H9 (cell line): ENCODE data around the gene CASP8AP2. TPM values are rescaled to one million over a fixed set of nuclear protein-coding genes. Genes with fewer than 3 reads are reported as not detected.

ENCODE experiments used
- DNase-seq: peaks from one replicate; pipeline ENCODE4 v3.0.0-alpha.2; 2017
- H2AFZ ChIP-seq: one replicate; pipeline ENCODE4 v1.6.1; 2013; ENCODE audit warnings: mild to moderate bottlenecking, low read length, control low read depth, moderate library complexity
- H2AK5ac ChIP-seq: 2 replicates; pipeline ENCODE4 v1.6.1; 2013; ENCODE audit warnings: low read length, control low read depth, mixed read lengths; ENCODE audit not compliant: insufficient read length
- H2BK120ac ChIP-seq: one replicate; pipeline ENCODE4 v1.6.1; 2013; ENCODE audit warnings: low read depth, mild to moderate bottlenecking, low read length, control low read depth, inconsistent platforms; ENCODE audit not compliant: poor library complexity, severe bottlenecking
- H2BK12ac ChIP-seq: 2 replicates; pipeline ENCODE4 v1.6.1; 2013; ENCODE audit warnings: low read length, control low read depth, mixed read lengths, low read depth; ENCODE audit not compliant: insufficient read length
- H2BK15ac ChIP-seq: 2 replicates; pipeline ENCODE4 v1.6.1; 2013; ENCODE audit warnings: low read depth, low read length, control low read depth
- H2BK20ac ChIP-seq: one replicate; pipeline ENCODE4 v1.6.1; 2013; ENCODE audit warnings: low read depth, mild to moderate bottlenecking, low read length, control low read depth, inconsistent platforms; ENCODE audit not compliant: poor library complexity, severe bottlenecking
- H2BK5ac ChIP-seq: 2 replicates; pipeline ENCODE4 v1.6.1; 2013; ENCODE audit warnings: low read length, control low read depth, mixed read lengths; ENCODE audit not compliant: insufficient read length
- H3K14ac ChIP-seq: 2 replicates; pipeline ENCODE4 v1.6.1; 2013; ENCODE audit warnings: low read length, control low read depth; ENCODE audit not compliant: insufficient read depth
- H3K18ac ChIP-seq: 2 replicates; pipeline ENCODE4 v1.6.1; 2013; ENCODE audit warnings: low read depth, mild to moderate bottlenecking, mixed read lengths, low read length, control low read depth; ENCODE audit not compliant: insufficient read length
- H3K23ac ChIP-seq: 2 replicates; pipeline ENCODE4 v1.6.1; 2013; ENCODE audit warnings: low read length, control low read depth, mixed read lengths, low read depth; ENCODE audit not compliant: insufficient read length
- H3K23me2 ChIP-seq: 2 replicates; pipeline ENCODE4 v1.6.1; 2013; ENCODE audit warnings: low read depth, mild to moderate bottlenecking, mixed read lengths, low read length, control low read depth; ENCODE audit not compliant: insufficient read length, poor library complexity, severe bottlenecking
- H3K27ac ChIP-seq: 2 replicates; pipeline ENCODE4 v1.5.1; 2013; ENCODE audit warnings: low read length, control low read depth, mixed read lengths, low read depth; ENCODE audit not compliant: insufficient read length
- H3K27me3 ChIP-seq: 2 replicates; pipeline ENCODE4 v1.6.1; 2013; ENCODE audit warnings: low read length, control low read depth, inconsistent platforms; ENCODE audit not compliant: insufficient read depth
- H3K4ac ChIP-seq: 2 replicates; pipeline ENCODE4 v1.6.1; 2013; ENCODE audit warnings: low read depth, mild to moderate bottlenecking, control low read depth, inconsistent platforms, low read length, moderate library complexity
- H3K4me1 ChIP-seq: 2 replicates; pipeline ENCODE4 v1.6.1; 2013; ENCODE audit warnings: low read length, control low read depth, inconsistent platforms; ENCODE audit not compliant: insufficient read depth
- H3K4me2 ChIP-seq: 2 replicates; pipeline ENCODE4 v1.6.1; 2013; ENCODE audit warnings: low read length, control low read depth, mixed read lengths; ENCODE audit not compliant: insufficient read length, insufficient read depth
- H3K56ac ChIP-seq: 2 replicates; pipeline ENCODE4 v1.6.1; 2013; ENCODE audit warnings: low read depth, mild to moderate bottlenecking, mixed read lengths, low read length, control low read depth; ENCODE audit not compliant: insufficient read length
- H3K79me1 ChIP-seq: 2 replicates; pipeline ENCODE4 v1.6.1; 2013; ENCODE audit warnings: low read depth, mild to moderate bottlenecking, moderate library complexity, low read length, control low read depth, inconsistent platforms; ENCODE audit not compliant: insufficient read depth, poor library complexity, severe bottlenecking
- H3K79me2 ChIP-seq: 2 replicates; pipeline ENCODE4 v1.6.1; 2013; ENCODE audit warnings: low read length, control low read depth, inconsistent platforms; ENCODE audit not compliant: insufficient read depth
- H3K9ac ChIP-seq: 2 replicates; pipeline ENCODE4 v1.6.1; 2013; ENCODE audit warnings: low read length, control low read depth, mixed read lengths; ENCODE audit not compliant: insufficient read length; ENCODE audit errors: extremely low read depth
- H3K9me3 ChIP-seq: one replicate; pipeline ENCODE4 v1.6.1; 2013; ENCODE audit warnings: low read depth, low read length, inconsistent platforms; ENCODE audit not compliant: control insufficient read depth
- H3T11ph ChIP-seq: one replicate; pipeline ENCODE4 v1.6.1; 2013; ENCODE audit warnings: mild to moderate bottlenecking, low read length, control low read depth, inconsistent platforms
- H4K20me1 ChIP-seq: one replicate; pipeline ENCODE4 v1.6.1; 2013; ENCODE audit not compliant: control insufficient read depth, insufficient read length, insufficient read depth
- H4K5ac ChIP-seq: 2 replicates; pipeline ENCODE4 v1.6.1; 2013; ENCODE audit warnings: low read depth, mild to moderate bottlenecking, mixed read lengths, low read length, control low read depth; ENCODE audit not compliant: insufficient read length
- H4K8ac ChIP-seq: replicated peaks from 2 replicates; pipeline ENCODE4 v1.6.1; 2013; ENCODE audit warnings: low read length, control low read depth, mixed read lengths, low read depth; ENCODE audit not compliant: insufficient read length
- H4K91ac ChIP-seq: 2 replicates; pipeline ENCODE4 v1.6.1; 2013; ENCODE audit warnings: low read depth, mild to moderate bottlenecking, moderate library complexity, mixed read lengths, low read length, control low read depth; ENCODE audit not compliant: insufficient read length
- H3K27ac Mint-ChIP-seq, 3 experiments: 2 replicates in 2 of 3; 3 replicates in 1 of 3; pipeline ENCODE4 v1.8.0; 2020 to 2021; ENCODE audit warnings: mixed read lengths in 3 of 3, mild to moderate bottlenecking in 1 of 3, moderate library complexity in 1 of 3
- H3K27me3 Mint-ChIP-seq: 2 replicates; pipeline ENCODE4 v1.8.0; 2021; ENCODE audit warnings: low read depth, mild to moderate bottlenecking, moderate library complexity, mixed read lengths
- H3K36me3 Mint-ChIP-seq, 3 experiments: 2 replicates in 2 of 3; 3 replicates in 1 of 3; pipeline ENCODE4 v1.8.0; 2020 to 2021; ENCODE audit warnings: low read depth in 3 of 3, mixed read lengths in 3 of 3; ENCODE audit not compliant: insufficient read depth in 1 of 3
- H3K4me1 Mint-ChIP-seq, 2 experiments: 2 replicates each; pipeline ENCODE4 v1.8.0; 2020; ENCODE audit warnings: mixed read lengths in 2 of 2
- H3K4me3 Mint-ChIP-seq, 2 experiments: 2 replicates in 1 of 2; 3 replicates in 1 of 2; pipeline ENCODE4 v1.8.0; 2020 to 2021; ENCODE audit warnings: mild to moderate bottlenecking in 2 of 2, mixed read lengths in 2 of 2, moderate library complexity in 1 of 2
- H3K9me3 Mint-ChIP-seq, 2 experiments: 2 replicates in 1 of 2; 3 replicates in 1 of 2; pipeline ENCODE4 v1.8.0; 2020; ENCODE audit warnings: mild to moderate bottlenecking in 2 of 2, mixed read lengths in 2 of 2, moderate library complexity in 1 of 2
- CTCF ChIP-seq: fragments of 200-600 bp; sonication (generic); conservative IDR thresholded peaks from 3 replicates; pipeline ENCODE4 v1.8.0; 2021; ENCODE audit warnings: antibody characterized with exemption, mild to moderate bottlenecking
- WGBS: extraction: QIAGEN DNeasy Blood & Tissue Kit; methylation state at CpG from one replicate; pipeline ENCODE4 v1.1.7; 2013; ENCODE audit warnings: missing lambda C conversion rate, low lambda C conversion rate, mixed read lengths; ENCODE audit not compliant: insufficient read length; ENCODE audit errors: extremely low coverage; 5-methylcytosine and 5-hydroxymethylcytosine counted together
- total RNA-seq: library from RNA; stranded (reverse); gene quantifications from 2 replicates; pipeline ENCODE4 v1.2.1, GENCODE V29; 2021

Gene CASP8AP2
- total RNA-seq, 1 experiment from 2014 or later, result 33.6 TPM

DNA sequence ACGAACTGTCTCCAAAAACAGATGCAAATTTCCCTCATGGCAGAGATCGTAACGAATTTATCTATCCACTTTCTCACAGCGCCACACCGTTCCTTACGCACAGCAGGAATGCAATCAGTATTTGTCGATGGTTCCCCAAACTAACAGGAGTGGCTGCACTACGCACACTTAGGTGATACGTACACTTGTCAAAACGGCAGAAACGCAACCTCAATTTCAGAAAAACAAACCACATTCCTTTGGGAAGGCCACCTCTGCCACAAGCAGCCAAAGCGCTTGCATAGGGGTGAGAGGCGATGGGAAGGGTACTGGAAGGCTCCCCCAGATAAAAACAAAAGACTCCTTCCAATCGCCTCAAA is 10.7 kb upstream of the CASP8AP2 start:
- no peak overlapping the region for H2BK15ac ChIP-seq
- no peaks in the 10 kb centered on the region for H4K20me1 ChIP-seq
- H3K4me1 Mint-ChIP-seq, result peaks cover 26 to 41% of the 10 kb centered on the region in 2 experiments
- H3K9ac ChIP-seq, result peak overlapping the region; percentile 99
- peaks cover 40% of the 10 kb centered on the region for H3K79me2 ChIP-seq
- H3K9me3 Mint-ChIP-seq, result no peaks in the 10 kb centered on the region
- no peak overlapping the region for H3T11ph ChIP-seq
- peak overlapping the region; percentile 88 for H3K27ac ChIP-seq
- H4K8ac ChIP-seq, result no peak overlapping the region
- H3K23ac ChIP-seq, result peak overlapping the region; percentile 14
- no peak overlapping the region for H2AFZ ChIP-seq
- no peak for TF ChIP-seq CTCF
- peaks cover 5% of the 10 kb centered on the region for H3K79me1 ChIP-seq
- H2BK20ac ChIP-seq, result no peak overlapping the region
- H3K4ac ChIP-seq, result no peak overlapping the region
- whole genome bisulfite sequencing, result no CpG with 5 or more reads among the region's 14 CpGs
- H2BK12ac ChIP-seq, result no peak overlapping the region
- no peak overlapping the region for H2BK120ac ChIP-seq
- H3K27ac Mint-ChIP-seq, result peak overlapping the region; percentile 93 to 98 (median 98)
- H3K36me3 Mint-ChIP-seq, result peaks cover 4 to 9% (median 5%) of the 10 kb centered on the region in 3 experiments; a peak in 5 of 7 replicates
- no peak for DNase-seq
- H3K27me3 ChIP-seq, result peaks cover 2% of the 10 kb centered on the region; the same call in 1 of the 2 replicates
- peak overlapping the region; percentile 93 for H3K14ac ChIP-seq
- peak overlapping the region; percentile 88 for H3K18ac ChIP-seq
- peaks cover 8% of the 10 kb centered on the region for H3K23me2 ChIP-seq
- no peaks in the 10 kb centered on the region for H3K9me3 ChIP-seq
- peak overlapping the region; percentile 99 for H3K4me2 ChIP-seq
- H4K5ac ChIP-seq, result peak overlapping the region; percentile 93
- H4K91ac ChIP-seq, result no peak overlapping the region
- peak overlapping the region; percentile 83 to 91 for H3K4me3 Mint-ChIP-seq
- H3K56ac ChIP-seq, result peak overlapping the region; percentile 59
- H3K4me1 ChIP-seq, result peaks cover 4% of the 10 kb centered on the region; the same call in 1 of the 2 replicates
- H2AK5ac ChIP-seq, result no peak overlapping the region
- no peak overlapping the region for H2BK5ac ChIP-seq
- no peaks in the 10 kb centered on the region for H3K27me3 Mint-ChIP-seq
